ENCODE results near the gene HNRNPR. TPM values are rescaled to one million over a fixed set of nuclear protein-coding genes. Genes with fewer than 3 reads are reported as not detected.

HNRNPR gene
- total RNA-seq, 1 experiment from 2014 or later = 194 TPM

GRCh38 chr1:23389837-23390321 lies 45.8 kb upstream of the HNRNPR start:
- RAD21 ChIA-PET (ENCODE audit: low non-redundant PET in 1 of 2, low total read pairs in 2 of 2, uncharacterized antibody in 2 of 2, unreplicated experiment in 2 of 2) = no interaction called here
- no TSS peak for BruUV-seq (replicated peaks)
- Histone ChIP-seq H2AFZ (ENCODE audit: low read depth, low read length, poor library complexity, severe bottlenecking) (no peak overlapping the region), H3K4me2 (ENCODE audit: low read length) (no peak overlapping the region), H3K79me2 (ENCODE audit: insufficient read depth, low read length) (no peaks in the 10 kb centered on the region), H3K9me2 (ENCODE audit: insufficient read depth) (no peaks in the 10 kb centered on the region), H3K4me1 (ENCODE audit: control insufficient read depth in 1 of 2, insufficient read depth in 2 of 2, low read length in 2 of 2) (peaks cover 0 to 19% of the 10 kb centered on the region in 2 experiments; a peak in 2 of 4 replicates), H3K4me3 (replicated peaks in 1 of 2; ENCODE audit: low read depth in 1 of 2, low read length in 2 of 2) (no peak overlapping the region), H3K36me3 (ENCODE audit: control insufficient read depth in 1 of 2, insufficient read depth in 2 of 2, low read length in 2 of 2) (no peaks in the 10 kb centered on the region), H3K9ac (ENCODE audit: low read length) (no peak overlapping the region), H3K27me3 (ENCODE audit: insufficient read depth, low read length) (no peaks in the 10 kb centered on the region), H3K27ac (ENCODE audit: low read depth, low read length) (no peak overlapping the region), H4K20me1 (ENCODE audit: insufficient read depth) (no peaks in the 10 kb centered on the region), H3K9me3 (ENCODE audit: control insufficient read depth in 1 of 2, insufficient read depth in 1 of 2, low read depth in 1 of 2, low read length in 2 of 2) (no peaks in the 10 kb centered on the region)
- POLR2A ChIA-PET = interaction anchor here (1.3 kb wide), 1 partner anchor 46 kb away, joined by 4 read pairs; the partner anchor contains the start of gene HNRNPR
- TF ChIP-seq FOSL1 (IDR thresholded peaks at IDR 0.05; ENCODE audit: low read depth) = no peak
- ATAC-seq (no peak), DNase-seq (ENCODE audit: low read depth, low spot score) (no peak)
- CTCF ChIA-PET = interaction anchor here (1.8 kb wide), 1 partner anchor 14 kb away, joined by 5 read pairs; no protein-coding TSS in a partner anchor
- intact Hi-C loops (cut with micrococcal nuclease) = no loop called here

GRCh38 chr1:23387494-23387893 lies 43.4 kb upstream of the HNRNPR start:
- H3K9me2 ChIP-seq (ENCODE audit: insufficient read depth) = no peaks in the 10 kb centered on the region
- H4K20me1 ChIP-seq (ENCODE audit: insufficient read depth) = no peaks in the 10 kb centered on the region
- no peaks in the 10 kb centered on the region for H3K36me3 ChIP-seq (ENCODE audit: control insufficient read depth in 1 of 2, insufficient read depth in 2 of 2, low read length in 2 of 2)
- H3K4me1 ChIP-seq (ENCODE audit: control insufficient read depth in 1 of 2, insufficient read depth in 2 of 2, low read length in 2 of 2) = peaks cover 0 to 17% of the 10 kb centered on the region in 2 experiments; a peak in 1 of 4 replicates
- intact Hi-C loops (cut with micrococcal nuclease) = no loop called here
- CTCF ChIA-PET = no interaction called here
- H3K79me2 ChIP-seq (ENCODE audit: insufficient read depth, low read length) = no peaks in the 10 kb centered on the region
- no peak overlapping the region for H2AFZ ChIP-seq (ENCODE audit: low read depth, low read length, poor library complexity, severe bottlenecking)
- TF ChIP-seq SP1 (IDR thresholded peaks at IDR 0.05; ENCODE audit: low read depth) = no peak
- no peak for TF ChIP-seq CBX3 (IDR thresholded peaks at IDR 0.05; ENCODE audit: low read depth)
- TF ChIP-seq POLR2A (IDR thresholded peaks at IDR 0.05; ENCODE audit: borderline replicate concordance, extremely low read depth, insufficient read depth, insufficient read length) = no peak
- no peak for TF ChIP-seq ZFX (IDR thresholded peaks at IDR 0.05)
- no peak for TF ChIP-seq MAX (IDR thresholded peaks at IDR 0.05)
- ATAC-seq (no peak), DNase-seq (ENCODE audit: low read depth, low spot score) (no peak)
- no peak overlapping the region for H3K27ac ChIP-seq (ENCODE audit: low read depth, low read length)
- H3K4me2 ChIP-seq (ENCODE audit: low read length) = no peak overlapping the region
- no peaks in the 10 kb centered on the region for H3K27me3 ChIP-seq (ENCODE audit: insufficient read depth, low read length)
- RAD21 ChIA-PET (ENCODE audit: low non-redundant PET in 1 of 2, low total read pairs in 2 of 2, uncharacterized antibody in 2 of 2, unreplicated experiment in 2 of 2) = interaction anchor here in 1 of 2 experiments (0.6 kb wide), 1 partner anchor 70 kb away, joined by 3 read pairs; no protein-coding TSS in a partner anchor
- POLR2A ChIA-PET = no interaction called here
- H3K9ac ChIP-seq (ENCODE audit: low read length) = no peak overlapping the region
- no peaks in the 10 kb centered on the region for H3K9me3 ChIP-seq (ENCODE audit: control insufficient read depth in 1 of 2, insufficient read depth in 1 of 2, low read depth in 1 of 2, low read length in 2 of 2)
- BruUV-seq (replicated peaks) = no TSS peak
- no peak overlapping the region for H3K4me3 ChIP-seq (replicated peaks in 1 of 2; ENCODE audit: low read depth in 1 of 2, low read length in 2 of 2)
